OCI-M2 (cell line): Measurements from ENCODE around the gene CRIP1.

Experiments used
- DNase-seq: peaks from one replicate; lab custom pipeline; 2025; ENCODE audit not compliant: unreplicated experiment; lab: John Stamatoyannopoulos, UW

CRIP1 gene

DNA sequence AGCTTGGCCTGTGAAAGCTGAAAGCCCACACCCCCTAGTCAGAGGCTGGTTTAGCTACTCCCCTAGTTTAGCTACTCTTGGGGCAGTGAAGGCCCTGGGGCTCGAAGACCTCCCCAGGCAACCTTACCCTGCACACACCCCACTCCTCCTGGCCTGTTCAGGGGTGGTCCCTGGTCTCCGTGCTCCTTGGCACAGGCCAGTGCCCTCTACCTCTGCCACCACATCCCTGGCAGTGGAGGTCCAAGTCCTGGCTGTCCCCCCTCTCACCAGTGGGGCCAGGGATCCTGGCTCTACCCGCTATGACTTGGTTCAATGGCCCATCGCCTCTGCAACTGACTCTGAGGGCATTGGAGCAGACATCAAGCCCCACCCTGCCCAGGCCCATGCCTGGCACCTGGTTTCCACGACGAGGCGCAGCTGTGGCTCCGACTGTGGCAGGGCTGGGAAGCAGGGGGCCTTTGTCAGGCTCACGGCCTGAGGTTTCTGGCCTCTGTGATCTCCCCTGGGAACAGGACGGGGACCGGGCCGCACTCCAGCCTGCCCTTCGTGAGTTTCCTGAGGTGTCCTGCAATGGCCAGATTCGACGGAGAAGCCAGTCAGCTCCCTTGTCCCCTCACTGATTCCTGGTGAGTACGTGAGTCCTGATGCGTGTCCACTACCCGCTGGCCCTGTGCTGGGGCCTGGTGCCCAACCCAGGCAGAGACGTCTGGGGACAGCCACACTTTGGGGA, 45.4 kb downstream of the CRIP1 start:
- no peak for DNase-seq

DNA sequence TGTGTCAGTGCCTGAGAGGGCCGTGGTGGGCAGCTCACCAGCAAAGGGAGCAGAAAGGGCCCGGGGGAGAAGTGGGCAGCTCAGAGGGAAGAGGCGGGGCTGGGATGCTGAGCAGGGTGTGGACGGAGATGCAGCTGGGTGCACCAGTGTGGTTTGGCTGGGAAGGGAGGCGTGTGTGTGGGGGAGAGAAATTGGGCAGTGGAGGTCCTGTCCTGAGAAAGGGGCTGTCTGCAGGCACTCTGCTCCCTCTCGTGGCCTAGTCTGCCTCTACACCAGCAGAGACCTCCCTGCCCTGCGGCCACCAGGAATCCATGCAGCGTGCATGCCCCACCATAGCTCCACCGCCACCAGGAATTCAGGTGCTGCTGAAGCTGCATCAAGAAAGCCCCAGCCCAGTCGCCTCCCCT, 46.1 kb downstream of the CRIP1 start:
- no peak for DNase-seq

DNA sequence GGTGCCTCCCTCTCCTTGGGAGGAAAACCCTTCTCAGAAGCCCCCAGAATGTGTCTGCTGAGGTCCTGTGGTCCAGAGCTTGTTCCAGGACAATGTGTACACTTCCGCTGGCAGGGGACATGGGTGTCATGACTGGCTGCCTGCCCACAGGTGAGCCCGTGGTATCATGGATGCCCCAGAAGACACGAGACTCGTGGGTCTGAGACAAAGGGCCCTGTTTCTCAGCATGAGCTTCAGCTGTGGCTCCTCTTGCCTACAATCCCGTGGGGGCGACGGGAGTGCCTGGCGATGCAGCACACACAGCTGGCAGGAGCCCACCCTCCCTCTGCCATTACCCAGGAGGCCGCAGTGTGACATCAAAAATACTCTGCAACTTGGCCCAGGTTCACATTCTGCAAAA, 46.7 kb downstream of the CRIP1 start:
- DNase-seq, result no peak

DNA sequence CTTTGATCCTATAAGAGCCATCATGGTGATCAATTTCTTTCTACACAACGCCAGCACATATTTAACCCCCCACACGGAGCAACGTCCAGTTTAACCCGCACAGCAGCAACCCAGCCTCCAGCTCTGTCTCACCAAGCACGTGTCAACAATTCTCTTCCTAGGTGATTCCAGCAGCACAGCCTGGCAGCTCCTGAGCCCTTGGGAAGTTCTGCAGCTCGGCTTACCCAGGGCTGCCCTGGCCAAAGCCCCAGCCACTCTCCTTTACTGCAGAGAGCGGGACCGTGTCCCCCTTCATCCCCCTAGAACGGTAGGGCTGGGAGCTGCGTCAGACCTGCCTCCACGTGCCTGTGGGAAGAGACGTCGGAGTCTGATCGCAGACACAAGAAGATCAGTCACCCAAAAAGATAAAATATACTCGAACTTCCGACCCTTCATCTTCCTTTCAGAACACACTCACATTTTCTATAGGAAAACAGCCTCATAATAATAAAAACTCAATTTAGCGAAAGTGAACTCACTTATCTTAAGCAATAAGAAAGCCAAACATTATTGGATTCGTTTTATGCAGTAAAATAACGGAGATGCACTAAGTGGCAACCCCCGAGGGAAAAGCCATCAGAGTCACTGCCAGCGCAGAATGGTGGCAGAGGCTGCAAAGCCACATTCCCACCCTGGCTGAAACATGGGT, 47.3 kb downstream of the CRIP1 start:
- no peak for DNase-seq

DNA sequence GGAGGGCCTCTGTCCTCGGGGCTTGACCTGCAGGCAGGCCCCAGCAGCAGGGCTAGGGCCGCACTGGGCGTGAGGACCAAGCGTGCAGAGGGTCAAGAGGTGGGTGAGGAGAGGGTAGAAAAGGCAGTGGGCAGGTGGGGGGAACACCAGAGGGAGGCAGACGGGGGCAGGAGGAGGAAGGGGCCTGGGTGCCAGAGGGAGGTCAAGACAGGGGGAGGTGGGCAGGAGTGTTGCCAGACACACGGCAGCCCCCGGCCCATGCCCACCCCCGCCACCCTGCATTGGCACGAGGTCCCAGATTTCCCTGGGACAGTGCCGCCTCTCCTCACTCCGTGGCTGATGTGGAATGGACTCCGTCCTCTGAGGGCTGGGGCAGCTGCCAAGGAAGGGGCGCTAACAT, 47.9 kb downstream of the CRIP1 start:
- DNase-seq, result no peak

DNA sequence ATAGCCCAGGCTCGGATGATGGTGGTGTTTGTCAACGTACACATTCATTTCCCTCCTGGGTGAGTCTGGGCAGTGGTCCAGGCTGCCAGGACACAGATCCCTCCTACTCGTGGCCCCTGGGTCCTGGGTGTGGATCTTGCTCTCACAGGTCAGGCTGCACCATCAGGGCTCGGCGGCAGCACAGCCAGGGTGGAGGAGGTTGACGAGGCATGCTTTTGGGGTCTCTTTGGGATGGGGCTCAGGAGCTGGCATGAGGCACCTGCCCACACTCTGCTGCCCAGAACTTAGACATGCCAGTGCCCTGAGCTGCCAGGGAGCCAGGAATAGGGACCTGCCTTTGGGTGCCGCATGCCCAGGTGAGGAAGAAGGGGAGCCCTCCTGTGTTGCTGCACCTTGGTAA, 49.4 kb downstream of the CRIP1 start:
- no peak for DNase-seq

DNA sequence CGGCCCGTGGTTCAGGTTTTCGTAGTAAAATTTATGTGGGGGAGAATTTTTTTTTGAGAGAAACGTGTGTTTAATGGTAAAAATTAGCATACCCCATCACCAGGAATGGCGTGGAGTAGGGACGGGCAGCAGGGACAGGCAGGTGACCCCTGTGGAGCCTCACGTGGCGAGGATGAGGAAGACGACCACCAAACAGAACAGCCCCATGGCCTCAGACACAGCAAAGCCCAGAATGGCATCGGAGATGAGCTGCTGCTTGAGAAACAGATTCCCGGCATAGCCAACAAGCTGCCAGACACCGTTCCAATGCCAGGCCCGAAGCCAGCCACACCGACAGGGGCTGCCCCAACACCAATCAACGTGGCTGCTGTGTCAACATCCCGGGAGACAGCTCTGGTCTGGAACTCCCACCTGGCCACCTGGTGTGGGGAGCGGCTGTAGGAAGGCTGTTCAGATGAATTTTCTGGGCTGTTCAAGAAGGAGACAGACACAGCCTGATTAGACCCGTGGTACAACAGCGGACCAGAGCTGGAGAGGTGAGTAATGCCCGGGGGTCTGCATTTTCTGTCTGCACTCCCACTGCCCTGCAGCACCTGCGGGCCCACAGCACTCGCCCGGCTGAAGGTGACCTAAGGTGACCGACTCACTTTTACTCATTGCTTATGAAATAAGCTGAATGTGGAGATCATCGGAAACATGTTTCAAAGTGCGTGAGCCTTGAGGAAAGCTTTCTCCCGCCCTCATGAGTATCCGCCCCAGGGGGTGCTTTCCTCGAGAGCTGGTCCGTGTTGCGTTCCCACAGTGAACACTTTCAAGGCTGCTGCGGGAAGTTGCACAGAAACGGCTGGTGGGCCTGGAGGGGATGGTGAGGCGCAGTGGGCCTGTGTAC, 50.2 kb downstream of the CRIP1 start:
- DNase-seq, result no peak

DNA sequence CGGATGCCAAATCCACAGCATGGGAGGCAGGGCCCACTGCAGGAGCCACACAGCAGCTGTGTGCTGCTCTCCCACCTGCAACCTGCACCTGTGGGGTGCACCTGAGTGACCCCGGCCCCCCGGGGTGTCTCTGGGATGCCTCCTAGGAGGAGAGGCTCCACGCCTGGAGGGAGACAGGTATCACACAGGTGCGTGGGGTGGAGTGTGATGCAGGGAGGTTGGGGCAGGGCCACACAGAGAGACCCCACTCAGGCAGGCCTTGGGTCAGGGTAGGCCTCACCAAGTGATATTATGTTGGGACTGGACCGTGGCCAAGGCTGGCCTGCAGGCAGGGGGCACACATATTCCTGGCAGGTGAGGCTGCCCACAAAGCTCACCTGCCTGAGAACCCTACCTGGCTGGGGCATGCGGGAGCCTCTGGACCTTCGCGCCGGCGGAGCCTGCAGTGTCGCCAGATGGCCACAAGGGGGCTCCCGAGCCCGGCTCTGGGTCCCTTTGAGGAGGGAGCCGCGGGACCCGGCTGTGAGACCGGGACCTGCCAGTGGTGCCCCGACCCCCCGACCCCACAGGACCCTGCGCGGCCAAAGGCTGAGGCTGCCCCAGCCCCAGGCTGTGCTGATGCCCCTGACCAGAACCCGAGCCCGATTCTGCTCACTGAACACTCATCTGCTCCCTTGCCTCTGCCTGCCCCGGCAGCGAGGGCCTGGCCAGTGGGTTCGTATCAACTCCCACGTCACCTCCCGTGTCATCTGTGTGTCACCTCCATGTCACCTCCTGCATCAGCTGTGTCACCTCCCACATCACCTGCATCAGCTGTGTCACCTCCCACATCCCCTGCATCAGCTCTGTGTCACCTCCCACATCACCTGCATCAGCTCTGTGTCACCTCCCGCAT, 51.1 kb downstream of the CRIP1 start:
- no peak for DNase-seq
